Activated CD8-positive, alpha-beta memory T cell treated with anti-CD3 and anti-CD28 coated beads, Interleukin-2, amount 50 U/mL, for 1 hour (primary cell): Measurements from ENCODE around the gene MIA.
"Not testable (repeated sequence)": the region's sequence is repeated elsewhere in the genome, so short reads cannot be mapped to it uniquely, and the experiment has no call there.

Source experiments
- DNase-seq: peaks from one replicate; pipeline ENCODE4 v3.0.0-alpha.2; 2020; ENCODE audit errors: extremely low read depth

The MIA gene

GRCh38 chr19:40750874-40751537 is 24.3 kb upstream of the MIA start, which contains the start of gene SNRPA:
Gene SNRPA (plus strand): TSS chr19:40751203. CDS start chr19:40751409, 206 bp downstream.
- DNase-seq = peak; percentile 90

GRCh38 chr19:40752257-40752781 is 23.0 kb upstream of the MIA start:
- no peak for DNase-seq

GRCh38 chr19:40754611-40755247 is 20.6 kb upstream of the MIA start:
- no peak for DNase-seq

- no peak for DNase-seq
Observed at GRCh38 chr19:40755248-40755624, 20.1 kb upstream of the MIA start.

GRCh38 chr19:40755791-40756190 is 19.5 kb upstream of the MIA start:
- no peak for DNase-seq

GRCh38 chr19:40756502-40757110 is 18.7 kb upstream of the MIA start:
- DNase-seq = no peak

GRCh38 chr19:40758491-40758890 is 16.8 kb upstream of the MIA start:
- DNase-seq = no peak

GRCh38 chr19:40759352-40759751 is 16.0 kb upstream of the MIA start:
- DNase-seq = no peak

GRCh38 chr19:40762754-40763470 is 12.4 kb upstream of the MIA start:
- DNase-seq = no peak

- DNase-seq = no peak
Observed at GRCh38 chr19:40763526-40763925, 11.8 kb upstream of the MIA start.

- no peak for DNase-seq
Observed at GRCh38 chr19:40763963-40764362, 11.4 kb upstream of the MIA start.

- not testable (repeated sequence) for DNase-seq
Observed at GRCh38 chr19:40766385-40766784, 8.9 kb upstream of the MIA start.

- DNase-seq = no peak
Observed at GRCh38 chr19:40768869-40769268, 6.5 kb upstream of the MIA start.

GRCh38 chr19:40771101-40771862 is 4.0 kb upstream of the MIA start:
- not testable (repeated sequence) for DNase-seq

- DNase-seq = no peak
Observed at GRCh38 chr19:40775632-40776022, 306 bp downstream of the MIA start.

- DNase-seq = no peak
Observed at GRCh38 chr19:40776364-40776763, 1.0 kb downstream of the MIA start.

GRCh38 chr19:40776932-40777644 is 1.8 kb downstream of the MIA start:
- DNase-seq = peak; percentile 68

GRCh38 chr19:40777645-40777936 is 2.3 kb downstream of the MIA start:
- no peak for DNase-seq

- peak; percentile 99 for DNase-seq
Observed at GRCh38 chr19:40777937-40778705, 2.8 kb downstream of the MIA start, which contains the start of gene RAB4B. Gene RAB4B (plus strand): TSS chr19:40778247. CDS start chr19:40778376, 129 bp downstream.

- no peak for DNase-seq
Observed at GRCh38 chr19:40778706-40779284, 3.5 kb downstream of the MIA start.
